MCF 10A (cell line): Measurements from ENCODE around the gene NFIA. TPM values are rescaled to one million over a fixed set of nuclear protein-coding genes. Genes with fewer than 3 reads are reported as not detected.

Experiments
- BruUV-seq: library from RNA; stranded (reverse); fragments of 400-500 nt; replicated peaks from 2 replicates; lab custom pipeline; 2021; lab: Mats Ljungman, UMichigan
- CTCF ChIA-PET: fragments of 300-600 bp; sonication (Branson Sonifier 250); formaldehyde crosslinking; extraction: SDS; loops from one replicate; lab custom pipeline; 2021; ENCODE audit warnings: antibody characterized with exemption, inconsistent platforms; lab: Yijun Ruan, JAX
- POLR2A ChIA-PET: fragments of 300-600, 350-650 bp; sonication (Branson Sonifier 250); formaldehyde crosslinking; extraction: SDS; loops from one replicate; lab custom pipeline; 2020; ENCODE audit warnings: antibody characterized with exemption, inconsistent platforms; lab: Yijun Ruan, JAX
- DNase-seq: peaks from one replicate; pipeline ENCODE4 v3.0.0-alpha.2; 2018; ENCODE audit not compliant: unreplicated experiment
- H3K27ac Mint-ChIP-seq: one replicate; pipeline ENCODE4 v1.8.0; 2022; ENCODE audit warnings: mild to moderate bottlenecking, low read depth, mixed read lengths; ENCODE audit not compliant: unreplicated experiment
- H3K27me3 Mint-ChIP-seq: one replicate; pipeline ENCODE4 v1.8.0; 2022; ENCODE audit warnings: mixed read lengths; ENCODE audit not compliant: insufficient read depth, unreplicated experiment
- H3K36me3 Mint-ChIP-seq: one replicate; pipeline ENCODE4 v1.8.0; 2022; ENCODE audit warnings: mild to moderate bottlenecking, moderate library complexity, mixed read lengths; ENCODE audit not compliant: insufficient read depth, unreplicated experiment
- H3K4me1 Mint-ChIP-seq: one replicate; pipeline ENCODE4 v1.8.0; 2022; ENCODE audit warnings: mixed read lengths; ENCODE audit not compliant: insufficient read depth, unreplicated experiment
- H3K4me3 Mint-ChIP-seq: one replicate; pipeline ENCODE4 v1.8.0; 2022; ENCODE audit warnings: mild to moderate bottlenecking, moderate library complexity, mixed read lengths; ENCODE audit not compliant: unreplicated experiment
- H3K9me3 Mint-ChIP-seq: one replicate; pipeline ENCODE4 v1.8.0; 2022; ENCODE audit warnings: mixed read lengths; ENCODE audit not compliant: unreplicated experiment
- CTCF ChIP-seq: fragments of 200-600 bp; IDR thresholded peaks from one replicate; pipeline ENCODE4 v1.8.0; 2022; ENCODE audit warnings: antibody characterized with exemption, mild to moderate bottlenecking; ENCODE audit not compliant: unreplicated experiment
- intact Hi-C: fragments of 100-400 bp; cut with micrococcal nuclease; formaldehyde crosslinking; loops from 2 replicates; pipeline ENCODE4 v1.14.1; 2022
- total RNA-seq: library from RNA; stranded (reverse); gene quantifications from 2 replicates; pipeline ENCODE4 v1.2.3, GENCODE V29; 2022

NFIA gene
- total RNA-seq, 1 experiment from 2014 or later, result 54.8 TPM

- intact Hi-C loops, result loop anchor here (2.0 kb wide), 1 partner anchor 53 kb away; no protein-coding TSS in a partner anchor
These were observed 51.1 kb downstream of the NFIA start for GRCh38 chr1:61133335-61134019.

GRCh38 chr1:61135291-61135690 is 52.9 kb downstream of the NFIA start:
- Mint-ChIP-seq H3K27ac (no peak overlapping the region), H3K4me3 (no peak overlapping the region), H3K36me3 (no peaks in the 10 kb centered on the region), H3K9me3 (no peaks in the 10 kb centered on the region), H3K4me1 (peaks cover 32% of the 10 kb centered on the region), H3K27me3 (no peaks in the 10 kb centered on the region)
- TF ChIP-seq CTCF, result no peak
- intact Hi-C loops, result no loop called here
- no TSS peak for BruUV-seq
- ChIA-PET POLR2A (interaction anchor here (1.3 to 1.7 kb wide), 3 partner anchors 10 to 57 kb away, joined by 4 to 6 read pairs (median 5); no protein-coding TSS in a partner anchor), CTCF (interaction anchor here (0.8 to 1.8 kb wide), 4 partner anchors 8 to 85 kb away, joined by 3 to 6 read pairs (median 4); no protein-coding TSS in a partner anchor)
- no peak for DNase-seq

More at GRCh38 chr1:61133335-61134019, 51.1 kb downstream of the NFIA start:
- Mint-ChIP-seq H3K27ac (peak overlapping the region; percentile 61), H3K4me1 (peaks cover 19% of the 10 kb centered on the region), H3K4me3 (no peak overlapping the region), H3K27me3 (no peaks in the 10 kb centered on the region), H3K36me3 (no peaks in the 10 kb centered on the region), H3K9me3 (no peaks in the 10 kb centered on the region)
- TF ChIP-seq CTCF, result no peak
- DNase-seq, result no peak
- POLR2A ChIA-PET, result interaction anchor here (0.7 to 4.2 kb wide), 3 partner anchors 12 to 54 kb away, joined by 3 to 16 read pairs (median 3); no protein-coding TSS in a partner anchor
- no TSS peak for BruUV-seq
- CTCF ChIA-PET, result interaction anchor here (0.6 to 0.9 kb wide), 2 partner anchors 11 to 21 kb away, joined by 3 to 4 read pairs; no protein-coding TSS in a partner anchor

GRCh38 chr1:61138305-61138704 is 55.9 kb downstream of the NFIA start:
- H3K4me1 Mint-ChIP-seq, result peaks cover 32% of the 10 kb centered on the region
- intact Hi-C loops, result no loop called here
- CTCF ChIA-PET, result interaction anchor here (0.6 to 3.9 kb wide), 2 partner anchors 88 to 131 kb away, joined by 3 to 23 read pairs; no protein-coding TSS in a partner anchor
- H3K4me3 Mint-ChIP-seq, result no peak overlapping the region
- DNase-seq, result no peak
- no peaks in the 10 kb centered on the region for H3K36me3 Mint-ChIP-seq
- H3K27me3 Mint-ChIP-seq, result no peaks in the 10 kb centered on the region
- no TSS peak for BruUV-seq
- H3K9me3 Mint-ChIP-seq, result no peaks in the 10 kb centered on the region
- TF ChIP-seq CTCF, result no peak
- POLR2A ChIA-PET, result interaction anchor here (1.1 to 6.7 kb wide), 13 partner anchors 9 to 148 kb away, joined by 3 to 154 read pairs (median 14); partner anchors contain the start of gene NFIA
- H3K27ac Mint-ChIP-seq, result no peak overlapping the region
